IMR-90 (cell line): Measurements from ENCODE around the gene ZFP36L1. TPM values are rescaled to one million over a fixed set of nuclear protein-coding genes. Genes with fewer than 3 reads are reported as not detected.
A peak's percentile ranks its signal among the peaks of the same experiment; 100 is the strongest.

Experiments used
- ATAC-seq: fragments of 200-7000 bp; cut with Tn5 transposase; 2 replicates; pipeline ENCODE4 v1.9.1; 2020; ENCODE audit warnings: low read depth, mild to moderate bottlenecking, moderate library complexity
- BruUV-seq: library from RNA; stranded (reverse); fragments of 400-500 nt; replicated peaks from 2 replicates; lab custom pipeline; 2021; lab: Mats Ljungman, UMichigan
- CTCF ChIA-PET: fragments of 300-600 bp; formaldehyde crosslinking; extraction: SDS; loops from one replicate; lab custom pipeline; 2021; ENCODE audit warnings: antibody characterized with exemption; lab: Yijun Ruan, JAX
- POLR2A ChIA-PET: fragments of 300-600 bp; sonication (Branson Sonifier 250); formaldehyde crosslinking; loops from one replicate; lab custom pipeline; 2022; ENCODE audit warnings: antibody characterized with exemption; ENCODE audit not compliant: unreplicated experiment; lab: Charles Lee
- DNase-seq: peaks from one replicate; pipeline ENCODE4 v3.0.0; 2013
- H2AFZ ChIP-seq: replicated peaks from 2 replicates; pipeline ENCODE3; 2013; ENCODE audit warnings: low read length, mild to moderate bottlenecking; ENCODE audit not compliant: poor library complexity
- H2AK5ac ChIP-seq: 2 replicates; pipeline ENCODE4 v1.6.1; 2013; ENCODE audit warnings: low read depth, low read length, inconsistent platforms
- H2AK9ac ChIP-seq: replicated peaks from 2 replicates; pipeline ENCODE3; 2013; ENCODE audit warnings: mild to moderate bottlenecking, low read depth, low read length, moderate library complexity; ENCODE audit not compliant: poor library complexity
- H2BK120ac ChIP-seq: 2 replicates; pipeline ENCODE4 v1.6.1; 2013; ENCODE audit warnings: low read depth, low read length, inconsistent platforms
- H2BK15ac ChIP-seq: 3 replicates; pipeline ENCODE4 v1.6.1; 2013; ENCODE audit warnings: low read depth, low read length, inconsistent platforms
- H2BK20ac ChIP-seq: 2 replicates; pipeline ENCODE4 v1.6.1; 2013; ENCODE audit warnings: low read depth, mild to moderate bottlenecking, inconsistent platforms, low read length, moderate library complexity
- H2BK5ac ChIP-seq: 2 replicates; pipeline ENCODE4 v1.6.1; 2013; ENCODE audit warnings: mild to moderate bottlenecking, low read depth, low read length, inconsistent platforms; ENCODE audit not compliant: poor library complexity, severe bottlenecking
- H3K14ac ChIP-seq: replicated peaks from 2 replicates; pipeline ENCODE4 v1.6.1; 2013; ENCODE audit warnings: low read depth, low read length, inconsistent platforms
- H3K18ac ChIP-seq: 2 replicates; pipeline ENCODE4 v1.6.1; 2013; ENCODE audit warnings: low read depth, low read length, control low read depth
- H3K23ac ChIP-seq: 2 replicates; pipeline ENCODE4 v1.6.1; 2013; ENCODE audit warnings: low read depth, low read length, inconsistent platforms
- H3K27ac ChIP-seq: 2 replicates; pipeline ENCODE4 v1.5.1; 2013; ENCODE audit warnings: mild to moderate bottlenecking, control low read depth, low read length; ENCODE audit not compliant: insufficient read depth
- H3K27me3 ChIP-seq: 2 replicates; pipeline ENCODE4 v1.6.1; 2013; ENCODE audit warnings: low read length; ENCODE audit not compliant: control insufficient read depth, insufficient read depth
- H3K36me3 ChIP-seq: 2 replicates; pipeline ENCODE4 v1.6.1; 2013; ENCODE audit warnings: low read length, mixed read lengths; ENCODE audit not compliant: control insufficient read depth, insufficient read depth
- H3K4ac ChIP-seq: 2 replicates; pipeline ENCODE4 v1.6.1; 2013; ENCODE audit warnings: low read depth, low read length, inconsistent platforms
- H3K4me1 ChIP-seq: 2 replicates; pipeline ENCODE4 v1.6.1; 2013; ENCODE audit warnings: low read length, mixed read lengths; ENCODE audit not compliant: control insufficient read depth, insufficient read depth
- H3K4me2 ChIP-seq: 2 replicates; pipeline ENCODE4 v1.6.1; 2013; ENCODE audit warnings: low read depth, mild to moderate bottlenecking, control low read depth, low read length, moderate library complexity
- H3K4me3 ChIP-seq: 2 replicates; pipeline ENCODE4 v1.5.1; 2013; ENCODE audit warnings: low read depth, mild to moderate bottlenecking, control low read depth, low read length, moderate library complexity; ENCODE audit not compliant: insufficient read depth
- H3K56ac ChIP-seq: 2 replicates; pipeline ENCODE4 v1.6.1; 2013; ENCODE audit warnings: low read length, inconsistent platforms; ENCODE audit not compliant: insufficient read depth; ENCODE audit errors: extremely low read depth
- H3K79me1 ChIP-seq, 2 experiments: 2 replicates each; pipeline ENCODE4 v1.6.1; 2013; ENCODE audit warnings: low read length in 2 of 2, inconsistent platforms in 1 of 2, low read depth in 1 of 2
- H3K9ac ChIP-seq: 2 replicates; pipeline ENCODE4 v1.6.1; 2013; ENCODE audit warnings: low read depth, low read length, control low read depth
- H3K9me1 ChIP-seq: 2 replicates; pipeline ENCODE4 v1.6.1; 2013; ENCODE audit warnings: low read length, inconsistent platforms; ENCODE audit not compliant: insufficient read depth
- H3K9me3 ChIP-seq: 2 replicates; pipeline ENCODE4 v1.6.1; 2013; ENCODE audit warnings: low read length; ENCODE audit not compliant: control insufficient read depth, insufficient read depth
- H4K20me1 ChIP-seq: 2 replicates; pipeline ENCODE4 v1.6.1; 2013; ENCODE audit warnings: low read length, inconsistent platforms; ENCODE audit not compliant: insufficient read depth
- H4K5ac ChIP-seq: 2 replicates; pipeline ENCODE4 v1.6.1; 2013; ENCODE audit warnings: mild to moderate bottlenecking, low read depth, low read length, control low read depth
- H4K8ac ChIP-seq, 2 experiments: 2 replicates each; pipeline ENCODE4 v1.6.1; 2013; ENCODE audit warnings: low read depth in 2 of 2, low read length in 2 of 2, control low read depth in 1 of 2, inconsistent platforms in 1 of 2
- H4K91ac ChIP-seq: 2 replicates; pipeline ENCODE4 v1.6.1; 2013; ENCODE audit warnings: low read depth, low read length, inconsistent platforms; ENCODE audit not compliant: insufficient read depth
- FOS ChIP-seq: fragments of 150-350 bp; IDR thresholded peaks from 2 replicates; pipeline ENCODE4 v1.6.1; 2016; ENCODE audit warnings: low read depth, low read length
- NFE2L2 ChIP-seq: fragments of 150-350 bp; IDR thresholded peaks from 2 replicates; pipeline ENCODE4 v1.6.1; 2016; ENCODE audit warnings: low read depth, mild to moderate bottlenecking, low read length
- WGBS, 2 experiments: methylation state at CpG; one replicate each; pipeline versions ENCODE4 v1.1.5 to v1.1.7; 2013; ENCODE audit warnings: missing lambda C conversion rate in 2 of 2; ENCODE audit not compliant: insufficient read length in 1 of 2; ENCODE audit errors: extremely low coverage in 2 of 2; 5-methylcytosine and 5-hydroxymethylcytosine counted together
- dilution Hi-C: fragments of 300-500 bp; cut with HindIII; formaldehyde crosslinking; loops from one replicate; pipeline ENCODE4 v1.14.3; 2018; ENCODE audit warnings: low sequenced_read_pairs; ENCODE audit not compliant: unreplicated experiment
- in situ Hi-C: fragments of 300-500 bp; cut with MboI; formaldehyde crosslinking; loops from 3 replicates; pipeline ENCODE4 v1.14.3; 2019; ENCODE audit warnings: low sequenced_read_pairs, inconsistent platforms, mixed read lengths
- intact Hi-C: fragments of 100-400 bp; cut with micrococcal nuclease; formaldehyde crosslinking; loops from 2 replicates; pipeline ENCODE4 v1.10.0; 2022
- polyA plus RNA-seq, 3 experiments: library from polyadenylated mRNA; depleted of rRNA; stranded (reverse); fragments of >200 nt; gene quantifications; 2 replicates each; pipeline ENCODE4 v1.2.3, GENCODE V29; 2012; ENCODE audit warnings: low replicate concordance in 1 of 3
- total RNA-seq: library from RNA; depleted of rRNA; stranded (reverse); fragments of >200 nt; gene quantifications from 2 replicates; pipeline ENCODE4 v1.2.3, GENCODE V29; 2012

The ZFP36L1 gene
- total and polyA plus RNA-seq, 2 of the 4 experiments (the other 2 are of a cell fraction): 6.5 to 140 TPM

- DNase-seq (peak; percentile 76), ATAC-seq (peak; percentile 87)
- TF ChIP-seq NFE2L2 (no peak), FOS (0 out of 2 replicates have a peak, but pooled peaks have one; percentile 32)
- Histone ChIP-seq H2AK9ac (no peak overlapping the region), H3K27ac (peak overlapping the region; percentile 28), H3K14ac (peak overlapping the region; percentile 16; the same call in 1 of the 2 replicates), H4K5ac (peak overlapping the region; percentile 28; the same call in 1 of the 2 replicates), H4K20me1 (no peaks in the 10 kb centered on the region), H3K23ac (no peak overlapping the region), H3K36me3 (no peaks in the 10 kb centered on the region), H3K4me3 (no peak overlapping the region), H4K91ac (peak overlapping the region; percentile 38; the same call in 1 of the 2 replicates), H3K9ac (no peak overlapping the region), H3K4ac (peak overlapping the region; percentile 12), H3K56ac (no peak overlapping the region), H3K27me3 (no peaks in the 10 kb centered on the region; the same call in 1 of the 2 replicates), H3K79me1 (no peaks in the 10 kb centered on the region), H3K4me1 (peaks cover 13% of the 10 kb centered on the region), H3K18ac (peak overlapping the region; percentile 26), H2AFZ (peak overlapping the region; percentile 77), H4K8ac (peak overlapping the region; percentile 20 to 42; a peak in 3 of 4 replicates), H2BK120ac (peak overlapping the region; percentile 57), H3K9me3 (no peaks in the 10 kb centered on the region), H2BK20ac (peak overlapping the region; percentile 32; the same call in 1 of the 2 replicates), H2BK5ac (peak overlapping the region; percentile 28), H2AK5ac (peak overlapping the region; percentile 47; the same call in 1 of the 2 replicates), H3K9me1 (peaks cover 7% of the 10 kb centered on the region; the same call in 1 of the 2 replicates), H2BK15ac (peak overlapping the region; percentile 87; the same call in 2 of the 3 replicates), H3K4me2 (peak overlapping the region; percentile 7; the same call in 1 of the 2 replicates)
- CTCF ChIA-PET: interaction anchor here (0.6 kb wide), 1 partner anchor 11 kb away, joined by 3 read pairs; no protein-coding TSS in a partner anchor
- intact Hi-C loops (no loop called here), dilution Hi-C loops (no loop called here), in situ Hi-C loops (no loop called here)
- POLR2A ChIA-PET: interaction anchor here (0.6 kb wide), 2 partner anchors 13 to 30 kb away, joined by 3 to 5 read pairs; partner anchors contain the start of gene ZFP36L1
- no TSS peak for BruUV-seq
- WGBS, 2 experiments: no CpG with 5 or more reads among the region's 11 CpGs
Measured at GRCh38 chr14:68762953-68763764, 29.7 kb downstream of the ZFP36L1 start.
